ENCODE results near the gene ALOXE3.

DNA sequence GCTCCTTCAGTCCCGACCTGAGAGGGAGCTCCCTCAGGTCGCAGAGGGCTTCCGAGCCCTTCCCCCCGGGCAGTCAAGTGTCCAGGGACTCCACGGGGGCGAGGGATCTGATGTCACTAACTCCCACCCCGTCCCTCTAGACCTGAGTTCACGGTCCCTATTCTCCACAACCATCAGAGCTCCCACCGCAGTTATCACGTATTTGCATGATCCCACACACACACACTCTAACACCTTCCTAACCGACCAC, 37.6 kb upstream of the ALOXE3 start:
- TF ChIP-seq POLR2A (IDR thresholded peaks at IDR 0.05), result no peak
- TF ChIP-seq, protein P1, sequence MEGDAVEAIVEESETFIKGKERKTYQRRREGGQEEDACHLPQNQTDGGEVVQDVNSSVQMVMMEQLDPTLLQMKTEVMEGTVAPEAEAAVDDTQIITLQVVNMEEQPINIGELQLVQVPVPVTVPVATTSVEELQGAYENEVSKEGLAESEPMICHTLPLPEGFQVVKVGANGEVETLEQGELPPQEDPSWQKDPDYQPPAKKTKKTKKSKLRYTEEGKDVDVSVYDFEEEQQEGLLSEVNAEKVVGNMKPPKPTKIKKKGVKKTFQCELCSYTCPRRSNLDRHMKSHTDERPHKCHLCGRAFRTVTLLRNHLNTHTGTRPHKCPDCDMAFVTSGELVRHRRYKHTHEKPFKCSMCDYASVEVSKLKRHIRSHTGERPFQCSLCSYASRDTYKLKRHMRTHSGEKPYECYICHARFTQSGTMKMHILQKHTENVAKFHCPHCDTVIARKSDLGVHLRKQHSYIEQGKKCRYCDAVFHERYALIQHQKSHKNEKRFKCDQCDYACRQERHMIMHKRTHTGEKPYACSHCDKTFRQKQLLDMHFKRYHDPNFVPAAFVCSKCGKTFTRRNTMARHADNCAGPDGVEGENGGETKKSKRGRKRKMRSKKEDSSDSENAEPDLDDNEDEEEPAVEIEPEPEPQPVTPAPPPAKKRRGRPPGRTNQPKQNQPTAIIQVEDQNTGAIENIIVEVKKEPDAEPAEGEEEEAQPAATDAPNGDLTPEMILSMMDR (IDR thresholded peaks at IDR 0.05), result no peak

Measured in body of pancreas (tissue), 4 donors.